ENCODE data around the gene RAPGEF1. TPM values are rescaled to one million over a fixed set of nuclear protein-coding genes. Genes with fewer than 3 reads are reported as not detected.
A peak's percentile ranks its signal among the peaks of the same experiment; 100 is the strongest.

RAPGEF1 gene, protein sequence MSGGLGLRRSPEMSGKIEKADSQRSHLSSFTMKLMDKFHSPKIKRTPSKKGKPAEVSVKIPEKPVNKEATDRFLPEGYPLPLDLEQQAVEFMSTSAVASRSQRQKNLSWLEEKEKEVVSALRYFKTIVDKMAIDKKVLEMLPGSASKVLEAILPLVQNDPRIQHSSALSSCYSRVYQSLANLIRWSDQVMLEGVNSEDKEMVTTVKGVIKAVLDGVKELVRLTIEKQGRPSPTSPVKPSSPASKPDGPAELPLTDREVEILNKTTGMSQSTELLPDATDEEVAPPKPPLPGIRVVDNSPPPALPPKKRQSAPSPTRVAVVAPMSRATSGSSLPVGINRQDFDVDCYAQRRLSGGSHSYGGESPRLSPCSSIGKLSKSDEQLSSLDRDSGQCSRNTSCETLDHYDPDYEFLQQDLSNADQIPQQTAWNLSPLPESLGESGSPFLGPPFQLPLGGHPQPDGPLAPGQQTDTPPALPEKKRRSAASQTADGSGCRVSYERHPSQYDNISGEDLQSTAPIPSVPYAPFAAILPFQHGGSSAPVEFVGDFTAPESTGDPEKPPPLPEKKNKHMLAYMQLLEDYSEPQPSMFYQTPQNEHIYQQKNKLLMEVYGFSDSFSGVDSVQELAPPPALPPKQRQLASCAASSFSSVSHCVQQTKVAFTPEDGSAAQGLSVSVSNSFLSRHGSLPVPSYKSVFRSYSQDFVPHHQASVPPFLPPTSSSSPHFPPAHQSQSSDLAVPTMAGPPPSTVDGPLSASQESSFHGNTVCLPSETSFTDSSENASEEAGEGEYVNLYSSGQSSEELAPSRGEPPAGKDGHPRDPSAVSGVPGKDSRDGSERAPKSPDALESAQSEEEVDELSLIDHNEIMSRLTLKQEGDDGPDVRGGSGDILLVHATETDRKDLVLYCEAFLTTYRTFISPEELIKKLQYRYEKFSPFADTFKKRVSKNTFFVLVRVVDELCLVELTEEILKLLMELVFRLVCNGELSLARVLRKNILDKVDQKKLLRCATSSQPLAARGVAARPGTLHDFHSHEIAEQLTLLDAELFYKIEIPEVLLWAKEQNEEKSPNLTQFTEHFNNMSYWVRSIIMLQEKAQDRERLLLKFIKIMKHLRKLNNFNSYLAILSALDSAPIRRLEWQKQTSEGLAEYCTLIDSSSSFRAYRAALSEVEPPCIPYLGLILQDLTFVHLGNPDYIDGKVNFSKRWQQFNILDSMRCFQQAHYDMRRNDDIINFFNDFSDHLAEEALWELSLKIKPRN (N-terminal part only)
- 20.8 TPM for polyA plus RNA-seq (2013)

DNA sequence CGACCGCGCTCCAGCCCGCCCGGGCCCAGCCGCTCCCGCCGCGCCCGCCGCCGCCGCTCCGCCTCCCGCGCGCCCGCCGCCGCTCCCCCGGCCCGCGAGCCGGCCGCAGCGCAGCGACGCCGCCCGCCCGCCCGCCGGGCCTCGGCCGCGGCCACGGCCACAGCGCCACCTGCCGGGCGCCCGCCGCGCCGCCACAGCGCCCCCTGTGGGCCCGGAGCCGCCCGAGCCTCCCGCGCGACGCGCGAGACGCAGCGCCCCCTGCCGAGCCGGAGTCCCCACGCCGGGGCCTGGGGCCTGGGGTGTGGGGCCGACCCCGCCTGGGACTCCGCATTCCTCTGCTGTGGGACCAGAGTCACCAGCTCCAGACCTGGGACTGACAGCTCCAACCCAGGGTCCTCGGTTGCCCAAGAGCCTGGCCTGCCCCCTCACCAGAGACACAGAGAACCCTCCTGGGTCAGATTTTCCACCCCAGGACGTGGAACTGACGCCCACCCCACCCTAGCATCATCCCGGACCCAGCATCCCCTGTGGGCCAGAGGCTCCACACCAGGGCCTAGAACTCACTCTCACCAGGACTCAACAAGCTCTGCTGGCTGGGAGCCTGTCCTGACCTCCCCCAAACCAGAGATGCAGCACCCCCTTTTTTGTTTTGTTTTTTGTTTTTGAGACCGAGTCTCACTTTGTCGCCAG is at the start of gene RAPGEF1:
RAPGEF1 (minus strand) TSS at position 118 of the 690 bp plus-strand sequence. CDS start 246 bp downstream, outside the sequence.
- Histone ChIP-seq H3K4me3 (ENCODE audit: control insufficient read depth in 1 of 7, extremely low read depth in 1 of 7, insufficient read depth in 4 of 7, low read depth in 2 of 7, low read length in 6 of 7) (peak within 1 kb of the TSS; percentile 27 to 78 (median 71)), H3K27me3 (replicated peaks in 2 of 5; ENCODE audit: control insufficient read depth in 4 of 5, insufficient read depth in 5 of 5, low read length in 4 of 5) (no peaks in the 10 kb centered on the region), H3K27ac (ENCODE audit: insufficient read depth in 1 of 2, low read depth in 1 of 2, low read length in 2 of 2, poor library complexity in 1 of 2, severe bottlenecking in 2 of 2) (peak within 1 kb of the TSS in 1 of 2 experiments; percentile 25), H3K4me1 (ENCODE audit: control extremely low read depth in 1 of 4, control insufficient read depth in 4 of 4, insufficient read depth in 4 of 4, low read length in 3 of 4) (peaks cover 14 to 57% (median 49%) of the 10 kb centered on the region in 4 experiments), H3K9me3 (ENCODE audit: control extremely low read depth in 1 of 5, control insufficient read depth in 4 of 5, insufficient read depth in 2 of 5, low read depth in 1 of 5, low read length in 4 of 5) (peaks cover 0 to 4% (median 0%) of the 10 kb centered on the region in 5 experiments), H3K36me3 (ENCODE audit: control insufficient read depth in 4 of 4, insufficient read depth in 4 of 4, low read length in 3 of 4) (peaks cover 0 to 5% (median 0%) of the 10 kb centered on the region in 4 experiments)
- ChIA-PET POLR2A (interaction anchor here (1.2 to 2.0 kb wide), 2 partner anchors 12 to 105 kb away, joined by 5 to 6 read pairs; no protein-coding TSS in a partner anchor), CTCF (interaction anchor here (0.7 to 9.9 kb wide), 22 partner anchors 9 to 390 kb away, joined by 3 to 148 read pairs (median 4); no protein-coding TSS in a partner anchor)
- WGBS (ENCODE audit: insufficient coverage): 13% methylated on average over 38 of the region's 69 CpGs
- DNase-seq: peak; percentile 43 to 69 (median 62)

DNA sequence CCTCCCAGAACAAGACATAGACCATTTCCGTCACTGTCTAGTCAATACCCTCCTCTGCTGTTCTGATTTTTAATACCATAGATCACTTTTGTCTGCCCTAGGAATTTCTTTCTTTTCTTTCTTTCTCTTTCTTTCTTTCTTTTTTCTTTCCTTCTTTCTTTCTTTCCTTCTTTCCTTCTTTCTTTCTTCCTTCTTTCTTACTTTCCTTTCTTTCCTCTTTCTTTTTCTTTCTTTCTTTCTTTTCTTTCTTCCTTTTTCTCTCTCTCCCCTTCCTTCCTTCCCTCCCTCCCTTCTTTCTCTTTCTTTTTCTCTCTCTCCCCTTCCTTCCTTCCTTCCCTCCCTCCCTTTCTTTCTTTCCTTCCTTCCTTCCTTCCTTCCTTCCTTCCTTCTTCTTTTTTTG is 49.0 kb upstream of the RAPGEF1 start:
- no peak overlapping the region for H3K4me3 ChIP-seq (ENCODE audit: control insufficient read depth in 1 of 7, extremely low read depth in 1 of 7, insufficient read depth in 4 of 7, low read depth in 2 of 7, low read length in 6 of 7)
- H3K27ac ChIP-seq (ENCODE audit: insufficient read depth in 1 of 2, low read depth in 1 of 2, low read length in 2 of 2, poor library complexity in 1 of 2, severe bottlenecking in 2 of 2): no peak overlapping the region
- H3K27me3 ChIP-seq (replicated peaks in 2 of 5; ENCODE audit: control insufficient read depth in 4 of 5, insufficient read depth in 5 of 5, low read length in 4 of 5): peaks cover 0 to 50% (median 4%) of the 10 kb centered on the region in 5 experiments
- CTCF ChIA-PET: no interaction called here
- no peaks in the 10 kb centered on the region for H3K36me3 ChIP-seq (ENCODE audit: control insufficient read depth in 4 of 4, insufficient read depth in 4 of 4, low read length in 3 of 4)
- DNase-seq: no peak
- POLR2A ChIA-PET: no interaction called here
- peaks cover 0 to 4% (median 0%) of the 10 kb centered on the region in 5 experiments for H3K9me3 ChIP-seq (ENCODE audit: control extremely low read depth in 1 of 5, control insufficient read depth in 4 of 5, insufficient read depth in 2 of 5, low read depth in 1 of 5, low read length in 4 of 5)
- WGBS (ENCODE audit: insufficient coverage): 92% methylated on average over 1 of the region's 1 CpG
- no peaks in the 10 kb centered on the region for H3K4me1 ChIP-seq (ENCODE audit: control extremely low read depth in 1 of 4, control insufficient read depth in 4 of 4, insufficient read depth in 4 of 4, low read length in 3 of 4)

DNA sequence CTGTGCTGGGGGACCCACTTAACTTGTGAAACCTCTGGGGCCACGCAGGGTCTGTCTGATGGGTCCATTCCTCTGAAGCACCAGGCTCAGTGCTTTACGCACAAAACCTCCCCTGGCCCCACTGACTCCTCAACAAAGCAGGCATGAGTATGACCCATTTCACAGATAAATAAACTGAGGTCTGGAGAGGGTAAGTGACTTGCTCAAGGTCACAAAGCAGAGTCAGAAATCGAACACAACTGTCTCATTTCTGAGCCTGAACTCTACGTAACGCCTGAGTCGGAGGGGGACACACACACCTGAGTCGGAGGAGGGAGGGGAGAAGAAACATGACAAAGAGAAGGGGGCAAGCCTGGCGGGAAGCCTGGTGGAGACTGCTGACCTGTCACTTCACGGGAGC is 48.0 kb upstream of the RAPGEF1 start:
- Histone ChIP-seq H3K36me3 (ENCODE audit: control insufficient read depth in 4 of 4, insufficient read depth in 4 of 4, low read length in 3 of 4) (no peaks in the 10 kb centered on the region), H3K4me3 (ENCODE audit: control insufficient read depth in 1 of 7, extremely low read depth in 1 of 7, insufficient read depth in 4 of 7, low read depth in 2 of 7, low read length in 6 of 7) (no peak overlapping the region), H3K27me3 (replicated peaks in 2 of 5; ENCODE audit: control insufficient read depth in 4 of 5, insufficient read depth in 5 of 5, low read length in 4 of 5) (peaks cover 0 to 51% (median 4%) of the 10 kb centered on the region in 5 experiments), H3K9me3 (ENCODE audit: control extremely low read depth in 1 of 5, control insufficient read depth in 4 of 5, insufficient read depth in 2 of 5, low read depth in 1 of 5, low read length in 4 of 5) (peaks cover 0 to 6% (median 0%) of the 10 kb centered on the region in 5 experiments), H3K27ac (ENCODE audit: insufficient read depth in 1 of 2, low read depth in 1 of 2, low read length in 2 of 2, poor library complexity in 1 of 2, severe bottlenecking in 2 of 2) (no peak overlapping the region), H3K4me1 (ENCODE audit: control extremely low read depth in 1 of 4, control insufficient read depth in 4 of 4, insufficient read depth in 4 of 4, low read length in 3 of 4) (no peaks in the 10 kb centered on the region)
- 81% methylated on average over 9 of the region's 9 CpGs for WGBS (ENCODE audit: insufficient coverage)
- DNase-seq: no peak
- CTCF ChIA-PET: no interaction called here
- POLR2A ChIA-PET: no interaction called here

DNA sequence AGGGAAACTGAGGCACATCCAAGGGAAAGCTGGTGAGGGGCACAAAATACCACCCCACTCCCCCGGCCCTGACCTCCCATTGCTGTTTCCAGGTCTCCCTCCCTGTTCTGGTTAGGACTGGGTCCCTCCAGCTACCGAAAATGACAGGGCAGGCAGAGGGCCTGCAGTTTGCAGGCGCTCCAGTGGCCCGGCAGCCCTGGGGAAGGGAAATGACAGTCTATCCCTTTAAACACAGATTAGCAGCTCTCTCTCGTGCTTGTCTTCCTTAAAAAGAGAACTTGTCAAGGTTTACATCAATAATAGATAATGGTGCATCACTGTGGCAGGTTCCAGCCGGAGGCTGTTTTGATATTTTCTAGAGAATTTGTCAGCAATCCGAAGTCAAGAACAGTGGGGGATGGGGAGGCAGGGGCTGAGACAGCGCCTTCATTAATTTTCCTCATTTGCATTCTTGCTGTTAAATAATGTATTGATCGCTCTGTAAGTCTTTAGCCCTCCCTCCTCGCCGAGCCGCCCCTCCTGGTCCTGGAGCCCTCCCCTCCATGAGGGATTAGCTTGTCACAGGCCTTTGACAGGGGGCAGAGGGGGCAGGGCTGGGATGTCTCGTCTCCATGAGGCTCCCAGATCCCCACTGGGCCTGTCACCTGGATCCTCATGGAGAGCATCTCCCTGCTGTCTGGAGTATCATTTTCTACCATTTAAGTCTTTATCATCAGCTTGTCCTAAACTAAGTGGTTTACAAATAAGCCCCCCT is 45.0 kb upstream of the RAPGEF1 start:
- WGBS (ENCODE audit: insufficient coverage): 84% methylated on average over 2 of the region's 13 CpGs
- CTCF ChIA-PET: no interaction called here

DNA sequence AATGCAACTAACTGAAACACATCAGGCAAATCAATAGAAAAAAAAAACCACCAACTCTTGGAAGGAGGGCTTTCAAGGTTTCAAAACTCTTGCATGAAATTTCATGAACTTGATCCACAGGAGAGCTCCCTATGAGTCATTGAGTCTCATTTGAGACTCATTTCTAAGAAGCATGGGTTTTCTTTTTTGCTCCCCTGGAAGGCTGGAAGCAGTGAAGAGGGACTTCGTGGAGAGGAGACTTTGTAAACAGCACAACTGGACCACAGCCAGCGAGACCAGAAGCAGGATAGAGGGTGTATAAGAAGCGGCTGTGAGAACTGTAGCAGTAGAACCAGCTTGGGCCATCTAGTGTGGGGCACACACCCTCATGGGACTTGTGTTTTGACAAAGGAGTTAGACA is 41.2 kb upstream of the RAPGEF1 start:
- CTCF ChIA-PET: no interaction called here
- Histone ChIP-seq H3K36me3 (ENCODE audit: control insufficient read depth in 4 of 4, insufficient read depth in 4 of 4, low read length in 3 of 4) (no peaks in the 10 kb centered on the region), H3K27me3 (replicated peaks in 2 of 5; ENCODE audit: control insufficient read depth in 4 of 5, insufficient read depth in 5 of 5, low read length in 4 of 5) (peaks cover 0 to 34% (median 4%) of the 10 kb centered on the region in 5 experiments), H3K9me3 (ENCODE audit: control extremely low read depth in 1 of 5, control insufficient read depth in 4 of 5, insufficient read depth in 2 of 5, low read depth in 1 of 5, low read length in 4 of 5) (peaks cover 0 to 2% (median 0%) of the 10 kb centered on the region in 5 experiments), H3K27ac (ENCODE audit: insufficient read depth in 1 of 2, low read depth in 1 of 2, low read length in 2 of 2, poor library complexity in 1 of 2, severe bottlenecking in 2 of 2) (no peak overlapping the region), H3K4me1 (ENCODE audit: control extremely low read depth in 1 of 4, control insufficient read depth in 4 of 4, insufficient read depth in 4 of 4, low read length in 3 of 4) (no peaks in the 10 kb centered on the region), H3K4me3 (ENCODE audit: control insufficient read depth in 1 of 7, extremely low read depth in 1 of 7, insufficient read depth in 4 of 7, low read depth in 2 of 7, low read length in 6 of 7) (no peak overlapping the region)
- DNase-seq: no peak
- POLR2A ChIA-PET: no interaction called here
- 90% methylated on average over 3 of the region's 3 CpGs for WGBS (ENCODE audit: insufficient coverage)

More for the DNA sequence above, 45.0 kb upstream of the RAPGEF1 start:
- POLR2A ChIA-PET: no interaction called here
- Histone ChIP-seq H3K4me1 (ENCODE audit: control extremely low read depth in 1 of 4, control insufficient read depth in 4 of 4, insufficient read depth in 4 of 4, low read length in 3 of 4) (no peaks in the 10 kb centered on the region), H3K27ac (ENCODE audit: insufficient read depth in 1 of 2, low read depth in 1 of 2, low read length in 2 of 2, poor library complexity in 1 of 2, severe bottlenecking in 2 of 2) (no peak overlapping the region), H3K4me3 (ENCODE audit: control insufficient read depth in 1 of 7, extremely low read depth in 1 of 7, insufficient read depth in 4 of 7, low read depth in 2 of 7, low read length in 6 of 7) (no peak overlapping the region), H3K9me3 (ENCODE audit: control extremely low read depth in 1 of 5, control insufficient read depth in 4 of 5, insufficient read depth in 2 of 5, low read depth in 1 of 5, low read length in 4 of 5) (peaks cover 0 to 6% (median 0%) of the 10 kb centered on the region in 5 experiments), H3K36me3 (ENCODE audit: control insufficient read depth in 4 of 4, insufficient read depth in 4 of 4, low read length in 3 of 4) (no peaks in the 10 kb centered on the region), H3K27me3 (replicated peaks in 2 of 5; ENCODE audit: control insufficient read depth in 4 of 5, insufficient read depth in 5 of 5, low read length in 4 of 5) (peaks cover 0 to 53% (median 6%) of the 10 kb centered on the region in 5 experiments)
- no peak for DNase-seq

DNA sequence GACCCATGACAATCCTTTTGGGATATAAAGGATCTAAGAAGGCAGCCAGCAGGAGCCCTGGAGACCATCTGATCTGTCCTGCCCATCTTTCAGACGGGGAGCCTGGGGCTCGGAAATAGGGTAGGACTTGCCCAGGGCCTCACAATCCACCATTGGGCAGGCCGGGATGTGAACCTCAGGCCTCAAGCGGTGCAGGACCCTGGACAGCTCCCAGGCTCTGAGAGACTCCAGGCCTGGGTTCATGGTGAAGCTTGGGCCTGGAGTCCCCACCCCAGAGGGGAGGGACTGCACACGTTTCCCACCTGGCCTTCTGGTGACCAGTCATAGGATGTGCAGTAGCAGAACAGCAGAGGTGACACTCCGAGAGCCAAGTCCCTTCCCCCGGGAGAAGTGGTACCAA is 36.6 kb upstream of the RAPGEF1 start:
- DNase-seq: peak; percentile 26 to 71 (median 64)
- Histone ChIP-seq H3K27ac (ENCODE audit: insufficient read depth in 1 of 2, low read depth in 1 of 2, low read length in 2 of 2, poor library complexity in 1 of 2, severe bottlenecking in 2 of 2) (no peak overlapping the region), H3K4me3 (ENCODE audit: control insufficient read depth in 1 of 7, extremely low read depth in 1 of 7, insufficient read depth in 4 of 7, low read depth in 2 of 7, low read length in 6 of 7) (no peak overlapping the region), H3K9me3 (ENCODE audit: control extremely low read depth in 1 of 5, control insufficient read depth in 4 of 5, insufficient read depth in 2 of 5, low read depth in 1 of 5, low read length in 4 of 5) (no peaks in the 10 kb centered on the region), H3K36me3 (ENCODE audit: control insufficient read depth in 4 of 4, insufficient read depth in 4 of 4, low read length in 3 of 4) (no peaks in the 10 kb centered on the region), H3K4me1 (ENCODE audit: control extremely low read depth in 1 of 4, control insufficient read depth in 4 of 4, insufficient read depth in 4 of 4, low read length in 3 of 4) (no peaks in the 10 kb centered on the region), H3K27me3 (replicated peaks in 2 of 5; ENCODE audit: control insufficient read depth in 4 of 5, insufficient read depth in 5 of 5, low read length in 4 of 5) (peaks cover 0 to 6% (median 2%) of the 10 kb centered on the region in 5 experiments)
- CTCF ChIA-PET: no interaction called here
- POLR2A ChIA-PET: no interaction called here
- WGBS (ENCODE audit: insufficient coverage): 22% methylated on average over 7 of the region's 7 CpGs

Data from common myeloid progenitor, CD34-positive (primary cell).